Erythroblast (primary cell): Measurements from ENCODE around the gene CACNA1H.

Experiments used
- GATA1 ChIP-seq: IDR thresholded peaks from 2 replicates; pipeline ENCODE4 v1.6.1; 2011; ENCODE audit warnings: low read depth, mild to moderate bottlenecking, control low read depth, low read length, moderate library complexity
- POLR2A ChIP-seq: IDR thresholded peaks from 2 replicates; pipeline ENCODE4 v1.6.1; 2011; ENCODE audit warnings: mild to moderate bottlenecking, low read length

GRCh38 chr16:1108299-1109252 is 44.3 kb upstream of the CACNA1H start:
- no peak for TF ChIP-seq POLR2A
- TF ChIP-seq GATA1, result no peak
